ENCODE measurements around the gene SLC15A4.
A peak's percentile ranks its signal among the peaks of the same experiment; 100 is the strongest.

- TF ChIP-seq CTCF (conservative IDR thresholded peaks at IDR 0.05; ENCODE audit: low read length) (peak; percentile 61), EZH2phosphoT487 (IDR thresholded peaks at IDR 0.05; ENCODE audit: borderline replicate concordance, low read depth, low read length) (no peak)
Measured at GRCh38 chr12:128844031-128844635, 20.4 kb upstream of the SLC15A4 start.
